Fibroblast of peridontal ligament (primary cell): ENCODE measurements around the gene PSMA7.

ENCODE experiments used
- DNase-seq: peaks from one replicate; pipeline ENCODE4 v3.0.0-alpha.2; 2010; ENCODE audit errors: extremely low read depth

PSMA7 gene

GRCh38 chr20:62088258-62089127, 54.7 kb downstream of the PSMA7 start:
- DNase-seq = peak; percentile 81

DNA sequence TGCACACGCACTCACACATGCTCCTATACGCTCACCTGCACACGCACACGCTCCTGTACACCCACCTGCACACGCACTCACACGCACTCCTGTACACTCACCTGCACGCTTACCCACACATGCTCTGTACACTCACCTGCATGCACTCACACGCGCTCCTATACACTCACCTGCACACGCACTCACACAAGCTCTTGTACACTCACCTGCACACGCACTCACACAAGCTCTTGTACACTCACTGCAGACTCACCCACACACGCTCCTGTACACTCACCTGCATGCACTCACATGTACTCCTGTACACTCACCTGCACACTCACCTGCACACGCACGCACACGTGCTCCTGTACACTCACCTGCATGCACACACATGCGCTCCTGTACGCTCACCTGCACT, 55.6 kb downstream of the PSMA7 start:
- DNase-seq = no peak

DNA sequence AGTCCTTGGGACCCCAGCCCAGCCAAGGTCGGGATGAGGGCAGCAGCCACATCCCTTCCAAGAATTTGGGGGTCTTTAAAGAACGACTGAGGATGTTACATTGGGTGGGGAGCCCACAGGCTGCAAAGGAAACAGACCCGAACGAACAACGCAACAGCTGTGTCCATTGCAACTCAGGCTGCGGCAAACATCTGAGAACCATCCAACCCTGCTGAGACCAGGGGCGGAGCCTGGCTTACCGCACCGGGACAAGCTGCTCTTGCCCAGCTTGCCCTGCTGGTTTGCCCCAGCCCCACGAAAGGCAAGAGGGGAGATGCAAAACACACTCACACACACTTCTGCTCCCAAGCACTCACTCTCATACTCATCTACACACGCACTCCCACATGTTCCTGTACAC, 56.0 kb downstream of the PSMA7 start:
- DNase-seq = no peak
